HEK293 (cell line): Measurements from ENCODE around the gene SPTBN1.

Experiments used
- CTCF ChIA-PET: fragments of 350-600 bp; formaldehyde crosslinking; extraction: SDS; loops from one replicate; lab custom pipeline; 2021; ENCODE audit warnings: antibody characterized with exemption; lab: Yijun Ruan, JAX
- POLR2A ChIA-PET: fragments of 300-600 bp; formaldehyde crosslinking; extraction: SDS; loops from one replicate; lab custom pipeline; 2020; ENCODE audit warnings: antibody characterized with exemption, inconsistent platforms; lab: Yijun Ruan, JAX
- H3K27ac ChIP-seq: fragments of 200-500 bp; sonication (Bioruptor generic); 2 replicates; pipeline ENCODE4 v1.5.1; 2014; ENCODE audit warnings: low read depth, low read length, control low read depth, inconsistent platforms; ENCODE audit errors: extremely low read depth
- H3K36me3 ChIP-seq, 2 experiments: fragments of 200-500 bp in 1 of 2; sonication (Bioruptor generic) in 1 of 2; 1 replicate in 1 of 2; 2 replicates in 1 of 2; pipeline ENCODE4 v1.5.1; 2014 to 2017; ENCODE audit warnings: inconsistent platforms in 2 of 2, low read length in 2 of 2; ENCODE audit not compliant: control insufficient read depth in 2 of 2, insufficient read depth in 1 of 2
- H3K4me1 ChIP-seq: fragments of 200-500 bp; sonication (Bioruptor generic); 2 replicates; pipeline ENCODE4 v1.5.1; 2014; ENCODE audit warnings: mild to moderate bottlenecking, low read length, inconsistent platforms; ENCODE audit not compliant: control insufficient read depth, insufficient read depth
- H3K4me3 ChIP-seq: 2 replicates; pipeline ENCODE4 v1.5.1; 2011; ENCODE audit warnings: low read depth, mild to moderate bottlenecking, control low read depth, low read length, moderate library complexity
- H3K9me3 ChIP-seq: fragments of 200-500 bp; sonication (Bioruptor generic); 2 replicates; pipeline ENCODE4 v1.5.1; 2014; ENCODE audit warnings: low read depth, low read length, inconsistent platforms; ENCODE audit not compliant: control insufficient read depth, insufficient read depth
- KLF10 ChIP-seq: fragments of 450-650 bp; IDR thresholded peaks from 2 replicates; pipeline ENCODE4 v1.5.1; 2018; ENCODE audit warnings: missing biosample characterization, mild to moderate bottlenecking, missing genetic modification characterization
- KLF7 ChIP-seq: fragments of 450-650 bp; formaldehyde crosslinking; IDR thresholded peaks from 2 replicates; pipeline ENCODE4 v1.5.1; 2016; ENCODE audit warnings: missing biosample characterization, missing genetic modification characterization, borderline replicate concordance
- SALL2 ChIP-seq: fragments of 450-650 bp; formaldehyde crosslinking; IDR thresholded peaks from 2 replicates; pipeline ENCODE4 v1.5.0; 2017; ENCODE audit warnings: missing biosample characterization, mild to moderate bottlenecking, missing genetic modification characterization, borderline replicate concordance
- ZBTB48 ChIP-seq: fragments of 450-650 bp; formaldehyde crosslinking; IDR thresholded peaks from 2 replicates; pipeline ENCODE4 v1.5.1; 2016; ENCODE audit warnings: missing biosample characterization, missing genetic modification characterization
- ZNF133 ChIP-seq: fragments of 450-650 bp; formaldehyde crosslinking; IDR thresholded peaks from 2 replicates; pipeline ENCODE4 v1.5.1; 2016; ENCODE audit warnings: missing biosample characterization, missing genetic modification characterization
- ZNF175 ChIP-seq: fragments of 450-650 bp; formaldehyde crosslinking; IDR thresholded peaks from 2 replicates; pipeline ENCODE4 v1.5.1; 2016; ENCODE audit warnings: missing biosample characterization, missing genetic modification characterization
- ZNF202 ChIP-seq: fragments of 450-650 bp; formaldehyde crosslinking; IDR thresholded peaks from 2 replicates; pipeline ENCODE4 v1.5.1; 2016; ENCODE audit warnings: missing biosample characterization, missing genetic modification characterization, borderline replicate concordance
- ZNF214 ChIP-seq: fragments of 450-650 bp; formaldehyde crosslinking; IDR thresholded peaks from 2 replicates; pipeline ENCODE4 v1.5.1; 2017; ENCODE audit warnings: missing biosample characterization, mild to moderate bottlenecking, missing genetic modification characterization, borderline replicate concordance
- ZNF221 ChIP-seq: fragments of 450-650 bp; formaldehyde crosslinking; IDR thresholded peaks from 2 replicates; pipeline ENCODE4 v1.5.1; 2017; ENCODE audit warnings: missing biosample characterization, missing genetic modification characterization, borderline replicate concordance
- ZNF37A ChIP-seq: fragments of 450-650 bp; IDR thresholded peaks from 2 replicates; pipeline ENCODE4 v1.5.1; 2018; ENCODE audit warnings: missing biosample characterization, missing genetic modification characterization
- ZNF514 ChIP-seq: fragments of 450-650 bp; formaldehyde crosslinking; IDR thresholded peaks from 2 replicates; pipeline ENCODE4 v1.5.1; 2016; ENCODE audit warnings: missing biosample characterization, missing genetic modification characterization
- ZNF549 ChIP-seq: fragments of 450-650 bp; IDR thresholded peaks from 2 replicates; pipeline ENCODE4 v1.5.1; 2018; ENCODE audit warnings: missing biosample characterization, missing genetic modification characterization, mild to moderate bottlenecking, inconsistent platforms, moderate library complexity
- ZNF555 ChIP-seq: fragments of 450-650 bp; formaldehyde crosslinking; conservative IDR thresholded peaks from 2 replicates; pipeline ENCODE4 v1.5.1; 2017; ENCODE audit warnings: missing biosample characterization, mild to moderate bottlenecking, missing genetic modification characterization, inconsistent platforms
- ZNF571 ChIP-seq: fragments of 450-650 bp; formaldehyde crosslinking; IDR thresholded peaks from 2 replicates; pipeline ENCODE4 v1.5.0; 2017; ENCODE audit warnings: missing biosample characterization, missing genetic modification characterization
- ZNF621 ChIP-seq: fragments of 450-650 bp; formaldehyde crosslinking; IDR thresholded peaks from 2 replicates; pipeline ENCODE4 v1.5.1; 2017; ENCODE audit warnings: missing biosample characterization, missing genetic modification characterization
- ZNF654 ChIP-seq: fragments of 450-650 bp; formaldehyde crosslinking; IDR thresholded peaks from 2 replicates; pipeline ENCODE4 v1.5.1; 2016; ENCODE audit warnings: low read depth, missing biosample characterization, missing genetic modification characterization
- ZNF658 ChIP-seq: fragments of 450-650 bp; formaldehyde crosslinking; IDR thresholded peaks from 2 replicates; pipeline ENCODE4; 2016; ENCODE audit warnings: missing biosample characterization, missing genetic modification characterization
- ZNF670 ChIP-seq: fragments of 450-650 bp; formaldehyde crosslinking; IDR thresholded peaks from 2 replicates; pipeline ENCODE4 v1.5.1; 2016; ENCODE audit warnings: missing biosample characterization, missing genetic modification characterization, low read depth
- ZNF677 ChIP-seq: fragments of 450-650 bp; IDR thresholded peaks from 2 replicates; pipeline ENCODE4 v1.5.0; 2018; ENCODE audit warnings: missing biosample characterization, mild to moderate bottlenecking, missing genetic modification characterization, moderate library complexity
- ZNF701 ChIP-seq: fragments of 450-650 bp; formaldehyde crosslinking; IDR thresholded peaks from 2 replicates; pipeline ENCODE4 v1.5.1; 2016; ENCODE audit warnings: missing biosample characterization, missing genetic modification characterization
- ZNF843 ChIP-seq: fragments of 450-650 bp; formaldehyde crosslinking; IDR thresholded peaks from 2 replicates; pipeline ENCODE4 v1.5.1; 2016; ENCODE audit warnings: missing biosample characterization, missing genetic modification characterization
- TF ChIP-seq, protein P1 (sequence below): fragments of 450-650 bp; formaldehyde crosslinking; IDR thresholded peaks from 2 replicates; pipeline ENCODE4 v1.5.1; 2016; ENCODE audit warnings: missing biosample characterization, missing genetic modification characterization, borderline replicate concordance
- TF ChIP-seq, protein P2 (sequence below): fragments of 450-650 bp; formaldehyde crosslinking; IDR thresholded peaks from 2 replicates; pipeline ENCODE4 v1.5.1; 2016; ENCODE audit warnings: missing biosample characterization, missing genetic modification characterization
- TF ChIP-seq, protein P3 (sequence below): fragments of 450-650 bp; formaldehyde crosslinking; IDR thresholded peaks from 2 replicates; pipeline ENCODE4 v1.5.1; 2016; ENCODE audit warnings: missing biosample characterization, missing genetic modification characterization, low read depth
- TF ChIP-seq, protein P4 (sequence below): fragments of 450-650 bp; IDR thresholded peaks from 2 replicates; pipeline ENCODE4 v1.5.1; 2018; ENCODE audit warnings: missing biosample characterization, mild to moderate bottlenecking, missing genetic modification characterization
- TF ChIP-seq, protein P5 (sequence below): fragments of 450-650 bp; formaldehyde crosslinking; IDR thresholded peaks from 2 replicates; pipeline ENCODE4 v1.5.1; 2016; ENCODE audit warnings: missing biosample characterization, missing genetic modification characterization

SPTBN1 gene

DNA sequence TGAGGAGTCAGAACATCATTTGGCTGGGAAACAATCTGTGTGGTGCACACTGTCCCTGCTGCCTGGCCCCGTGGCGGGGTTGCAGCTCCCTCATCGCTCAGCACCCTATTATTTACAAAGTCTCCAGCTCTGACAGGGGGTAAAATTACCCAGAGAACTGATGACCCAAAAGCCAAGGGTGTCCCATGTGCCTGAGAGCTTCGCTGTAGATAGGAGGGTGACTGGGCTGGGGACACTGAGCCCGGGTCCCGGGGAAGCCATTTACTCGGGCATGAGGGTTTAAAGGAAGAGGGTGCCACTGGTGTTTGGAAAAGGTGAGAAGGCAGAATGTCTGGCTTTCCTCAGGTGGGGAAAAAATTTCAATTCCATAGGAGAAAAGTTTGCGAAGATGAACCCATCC, 219.2 kb downstream of the SPTBN1 start:
- CTCF ChIA-PET: interaction anchor here (1.0 to 6.0 kb wide), 2 partner anchors 10 to 29 kb away, joined by 4 to 39 read pairs; no protein-coding TSS in a partner anchor
- H3K4me1 ChIP-seq: no peaks in the 10 kb centered on the region
- H3K9me3 ChIP-seq: no peaks in the 10 kb centered on the region
- no peak for TF ChIP-seq ZNF37A (tag by site-specific recombination)
- no peak for TF ChIP-seq ZNF175
- TF ChIP-seq ZNF677 (tag by site-specific recombination): no peak
- TF ChIP-seq ZNF701 (tag by site-specific recombination): no peak
- no peak for TF ChIP-seq KLF10 (tag by site-specific recombination)
- no peak for TF ChIP-seq ZNF621 (tag by site-specific recombination)
- H3K36me3 ChIP-seq: peaks cover 10% of the 10 kb centered on the region in 2 experiments; a peak in 2 of 3 replicates
- POLR2A ChIA-PET: no interaction called here
- H3K27ac ChIP-seq: no peak overlapping the region
- H3K4me3 ChIP-seq: no peak overlapping the region

DNA sequence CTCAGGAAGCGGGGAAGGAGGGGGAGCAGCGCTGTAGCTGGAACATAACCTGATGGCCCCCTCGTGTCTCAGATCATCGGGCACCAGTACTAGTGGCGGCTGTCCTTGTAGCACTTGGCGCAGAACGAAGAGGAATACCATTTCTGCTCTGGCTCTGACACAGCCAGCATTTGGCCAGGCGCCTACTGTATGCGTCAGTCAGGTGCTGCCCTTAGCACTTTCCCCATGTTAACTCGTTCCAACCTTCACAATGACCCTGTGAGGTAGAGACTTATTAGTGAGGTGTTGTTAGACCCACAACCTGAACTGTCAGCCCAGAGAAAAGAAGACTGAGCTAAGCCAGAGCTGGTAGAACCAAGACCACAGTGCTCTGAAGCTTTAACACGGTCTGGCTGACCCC, 219.6 kb downstream of the SPTBN1 start:
- CTCF ChIA-PET: interaction anchor here (3.0 to 6.0 kb wide), 2 partner anchors 11 to 29 kb away, joined by 12 to 39 read pairs; no protein-coding TSS in a partner anchor

DNA sequence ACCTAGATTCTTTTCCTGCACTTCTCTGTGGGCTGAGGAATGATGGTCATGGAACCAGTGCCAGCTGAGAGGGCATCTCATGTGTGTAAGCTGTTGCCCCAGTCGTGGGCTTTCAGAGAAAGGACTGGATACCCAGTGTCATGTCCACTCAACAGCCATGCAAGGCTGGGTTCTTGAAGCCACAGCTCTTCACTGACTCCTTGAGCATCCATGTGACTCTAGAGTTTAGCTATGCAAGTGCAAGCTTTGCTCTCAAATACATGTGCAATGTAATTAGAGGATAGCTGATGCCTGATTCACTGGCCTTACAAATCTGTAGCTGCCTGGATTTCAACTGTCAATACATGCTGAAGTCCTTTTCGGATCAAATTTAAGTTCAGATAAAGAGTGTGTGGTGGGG, 220.5 kb downstream of the SPTBN1 start:
- Histone ChIP-seq H3K9me3 (no peaks in the 10 kb centered on the region), H3K4me3 (no peak overlapping the region), H3K36me3 (peaks cover 0 to 4% of the 10 kb centered on the region in 2 experiments; a peak in 1 of 3 replicates), H3K27ac (no peak overlapping the region), H3K4me1 (no peaks in the 10 kb centered on the region)
- CTCF ChIA-PET: interaction anchor here (0.6 to 6.0 kb wide), 3 partner anchors 9 to 28 kb away, joined by 3 to 39 read pairs (median 12); no protein-coding TSS in a partner anchor
- POLR2A ChIA-PET: no interaction called here
- no peak for TF ChIP-seq ZNF214 (tag by site-specific recombination)
- TF ChIP-seq, protein P1, sequence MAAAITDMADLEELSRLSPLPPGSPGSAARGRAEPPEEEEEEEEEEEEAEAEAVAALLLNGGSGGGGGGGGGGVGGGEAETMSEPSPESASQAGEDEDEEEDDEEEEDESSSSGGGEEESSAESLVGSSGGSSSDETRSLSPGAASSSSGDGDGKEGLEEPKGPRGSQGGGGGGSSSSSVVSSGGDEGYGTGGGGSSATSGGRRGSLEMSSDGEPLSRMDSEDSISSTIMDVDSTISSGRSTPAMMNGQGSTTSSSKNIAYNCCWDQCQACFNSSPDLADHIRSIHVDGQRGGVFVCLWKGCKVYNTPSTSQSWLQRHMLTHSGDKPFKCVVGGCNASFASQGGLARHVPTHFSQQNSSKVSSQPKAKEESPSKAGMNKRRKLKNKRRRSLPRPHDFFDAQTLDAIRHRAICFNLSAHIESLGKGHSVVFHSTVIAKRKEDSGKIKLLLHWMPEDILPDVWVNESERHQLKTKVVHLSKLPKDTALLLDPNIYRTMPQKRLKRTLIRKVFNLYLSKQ: no peak
- TF ChIP-seq ZBTB48 (tag by site-specific recombination): no peak
- no peak for TF ChIP-seq SALL2 (tag by site-specific recombination)
- TF ChIP-seq, protein P2, sequence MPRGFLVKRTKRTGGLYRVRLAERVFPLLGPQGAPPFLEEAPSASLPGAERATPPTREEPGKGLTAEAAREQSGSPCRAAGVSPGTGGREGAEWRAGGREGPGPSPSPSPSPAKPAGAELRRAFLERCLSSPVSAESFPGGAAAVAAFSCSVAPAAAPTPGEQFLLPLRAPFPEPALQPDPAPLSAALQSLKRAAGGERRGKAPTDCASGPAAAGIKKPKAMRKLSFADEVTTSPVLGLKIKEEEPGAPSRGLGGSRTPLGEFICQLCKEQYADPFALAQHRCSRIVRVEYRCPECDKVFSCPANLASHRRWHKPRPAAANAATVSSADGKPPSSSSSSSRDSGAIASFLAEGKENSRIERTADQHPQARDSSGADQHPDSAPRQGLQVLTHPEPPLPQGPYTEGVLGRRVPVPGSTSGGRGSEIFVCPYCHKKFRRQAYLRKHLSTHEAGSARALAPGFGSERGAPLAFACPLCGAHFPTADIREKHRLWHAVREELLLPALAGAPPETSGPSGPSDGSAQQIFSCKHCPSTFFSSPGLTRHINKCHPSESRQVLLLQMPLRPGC (tag by site-specific recombination): no peak
- TF ChIP-seq, protein P3, sequence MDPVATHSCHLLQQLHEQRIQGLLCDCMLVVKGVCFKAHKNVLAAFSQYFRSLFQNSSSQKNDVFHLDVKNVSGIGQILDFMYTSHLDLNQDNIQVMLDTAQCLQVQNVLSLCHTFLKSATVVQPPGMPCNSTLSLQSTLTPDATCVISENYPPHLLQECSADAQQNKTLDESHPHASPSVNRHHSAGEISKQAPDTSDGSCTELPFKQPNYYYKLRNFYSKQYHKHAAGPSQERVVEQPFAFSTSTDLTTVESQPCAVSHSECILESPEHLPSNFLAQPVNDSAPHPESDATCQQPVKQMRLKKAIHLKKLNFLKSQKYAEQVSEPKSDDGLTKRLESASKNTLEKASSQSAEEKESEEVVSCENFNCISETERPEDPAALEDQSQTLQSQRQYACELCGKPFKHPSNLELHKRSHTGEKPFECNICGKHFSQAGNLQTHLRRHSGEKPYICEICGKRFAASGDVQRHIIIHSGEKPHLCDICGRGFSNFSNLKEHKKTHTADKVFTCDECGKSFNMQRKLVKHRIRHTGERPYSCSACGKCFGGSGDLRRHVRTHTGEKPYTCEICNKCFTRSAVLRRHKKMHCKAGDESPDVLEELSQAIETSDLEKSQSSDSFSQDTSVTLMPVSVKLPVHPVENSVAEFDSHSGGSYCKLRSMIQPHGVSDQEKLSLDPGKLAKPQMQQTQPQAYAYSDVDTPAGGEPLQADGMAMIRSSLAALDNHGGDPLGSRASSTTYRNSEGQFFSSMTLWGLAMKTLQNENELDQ: no peak
- no peak for TF ChIP-seq ZNF202 (tag by site-specific recombination)
- no peak for TF ChIP-seq ZNF549 (tag by site-specific recombination)
- TF ChIP-seq ZNF514 (tag by site-specific recombination): no peak
- TF ChIP-seq ZNF555 (tag by site-specific recombination): no peak
- no peak for TF ChIP-seq ZNF670 (tag by site-specific recombination)

More for the DNA sequence above, 219.6 kb downstream of the SPTBN1 start:
- TF ChIP-seq ZNF658 (tag by site-specific recombination) (no peak), KLF7 (tag by site-specific recombination) (no peak), ZNF843 (no peak), ZNF221 (tag by site-specific recombination) (no peak), ZNF571 (tag by site-specific recombination) (no peak), ZNF654 (no peak), ZNF133 (tag by site-specific recombination) (no peak)
- TF ChIP-seq, protein P4, sequence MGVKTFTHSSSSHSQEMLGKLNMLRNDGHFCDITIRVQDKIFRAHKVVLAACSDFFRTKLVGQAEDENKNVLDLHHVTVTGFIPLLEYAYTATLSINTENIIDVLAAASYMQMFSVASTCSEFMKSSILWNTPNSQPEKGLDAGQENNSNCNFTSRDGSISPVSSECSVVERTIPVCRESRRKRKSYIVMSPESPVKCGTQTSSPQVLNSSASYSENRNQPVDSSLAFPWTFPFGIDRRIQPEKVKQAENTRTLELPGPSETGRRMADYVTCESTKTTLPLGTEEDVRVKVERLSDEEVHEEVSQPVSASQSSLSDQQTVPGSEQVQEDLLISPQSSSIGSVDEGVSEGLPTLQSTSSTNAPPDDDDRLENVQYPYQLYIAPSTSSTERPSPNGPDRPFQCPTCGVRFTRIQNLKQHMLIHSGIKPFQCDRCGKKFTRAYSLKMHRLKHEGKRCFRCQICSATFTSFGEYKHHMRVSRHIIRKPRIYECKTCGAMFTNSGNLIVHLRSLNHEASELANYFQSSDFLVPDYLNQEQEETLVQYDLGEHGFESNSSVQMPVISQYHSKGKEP (tag by site-specific recombination): no peak
- TF ChIP-seq, protein P5, sequence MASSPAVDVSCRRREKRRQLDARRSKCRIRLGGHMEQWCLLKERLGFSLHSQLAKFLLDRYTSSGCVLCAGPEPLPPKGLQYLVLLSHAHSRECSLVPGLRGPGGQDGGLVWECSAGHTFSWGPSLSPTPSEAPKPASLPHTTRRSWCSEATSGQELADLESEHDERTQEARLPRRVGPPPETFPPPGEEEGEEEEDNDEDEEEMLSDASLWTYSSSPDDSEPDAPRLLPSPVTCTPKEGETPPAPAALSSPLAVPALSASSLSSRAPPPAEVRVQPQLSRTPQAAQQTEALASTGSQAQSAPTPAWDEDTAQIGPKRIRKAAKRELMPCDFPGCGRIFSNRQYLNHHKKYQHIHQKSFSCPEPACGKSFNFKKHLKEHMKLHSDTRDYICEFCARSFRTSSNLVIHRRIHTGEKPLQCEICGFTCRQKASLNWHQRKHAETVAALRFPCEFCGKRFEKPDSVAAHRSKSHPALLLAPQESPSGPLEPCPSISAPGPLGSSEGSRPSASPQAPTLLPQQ (tag by site-specific recombination): no peak
- POLR2A ChIA-PET: no interaction called here
- H3K9me3 ChIP-seq: no peaks in the 10 kb centered on the region
- no peak overlapping the region for H3K27ac ChIP-seq
- H3K36me3 ChIP-seq: peaks cover 6 to 8% of the 10 kb centered on the region in 2 experiments; a peak in 2 of 3 replicates
- no peak overlapping the region for H3K4me3 ChIP-seq
- H3K4me1 ChIP-seq: no peaks in the 10 kb centered on the region
